Tibial nerve (tissue), 4 donors: ENCODE data around the gene GPR15LG. TPM values are rescaled to one million over a fixed set of nuclear protein-coding genes. Genes with fewer than 3 reads are reported as not detected.

Experiments
- DNase-seq, 2 donors: peaks; one replicate each; pipeline ENCODE4 v3.0.0-alpha.2; 2019; ENCODE audit warnings: low spot score in 2 of 2
- H3K27ac ChIP-seq, 4 donors: fragments of 200-600 bp; sonication (generic) in 3 of 4; one replicate each; pipeline ENCODE4 v1.5.1; 2017 to 2019; ENCODE audit warnings: mild to moderate bottlenecking in 1 of 4
- H3K27me3 ChIP-seq, 2 donors: fragments of 200-600 bp; sonication (generic) in 1 of 2; one replicate each; pipeline versions ENCODE4 v1.5.1 to v1.6.0; 2017 to 2019
- H3K36me3 ChIP-seq, 3 donors: fragments of 200-600 bp; sonication (generic); one replicate each; pipeline ENCODE4 v1.5.1; 2018 to 2019
- H3K4me1 ChIP-seq, 4 donors: fragments of 200-600 bp; sonication (generic) in 3 of 4; one replicate each; pipeline ENCODE4 v1.5.1; 2017 to 2019
- H3K4me3 ChIP-seq, 4 donors: fragments of 200-600 bp; sonication (generic) in 3 of 4; one replicate each; pipeline ENCODE4 v1.5.1; 2017 to 2019; ENCODE audit warnings: mild to moderate bottlenecking in 1 of 4, moderate library complexity in 1 of 4
- H3K9me3 ChIP-seq, 4 donors: fragments of 200-600 bp; sonication (generic) in 3 of 4; one replicate each; pipeline ENCODE4 v1.5.1; 2017 to 2019
- EP300 ChIP-seq, 2 donors: sonication (generic); formaldehyde crosslinking; IDR thresholded peaks; one replicate each; pipeline ENCODE4 v1.6.1; 2017; ENCODE audit warnings: antibody characterized with exemption in 2 of 2, mild to moderate bottlenecking in 1 of 2
- POLR2A ChIP-seq, 2 donors: fragments of 450-650 bp; IDR thresholded peaks; one replicate each; pipeline ENCODE4 v1.6.1; 2017; ENCODE audit warnings: antibody characterized with exemption in 2 of 2, mild to moderate bottlenecking in 2 of 2, moderate library complexity in 2 of 2
- WGBS, 2 donors: methylation state at CpG; one replicate each; pipeline ENCODE4 v1.1.5; 2018; 5-methylcytosine and 5-hydroxymethylcytosine counted together
- total RNA-seq, 4 donors: library from RNA; depleted of rRNA; stranded (reverse); fragments of >200 nt; gene quantifications; one replicate each; pipeline ENCODE4 v1.1.0, GENCODE V29; 2016
- TF ChIP-seq, protein P1 (sequence below), 5 experiments: fragments of 200-600 bp in 3 of 5; fragments of 450-650 bp in 2 of 5; sonication (generic) in 3 of 5; IDR thresholded peaks; one replicate each; pipeline ENCODE4 v1.5.1; 2016 to 2019; ENCODE audit warnings: antibody characterized with exemption in 5 of 5, mild to moderate bottlenecking in 3 of 5, moderate library complexity in 2 of 5

Gene GPR15LG
- total RNA-seq, 4 donors from 2014 or later = not detected

DNA sequence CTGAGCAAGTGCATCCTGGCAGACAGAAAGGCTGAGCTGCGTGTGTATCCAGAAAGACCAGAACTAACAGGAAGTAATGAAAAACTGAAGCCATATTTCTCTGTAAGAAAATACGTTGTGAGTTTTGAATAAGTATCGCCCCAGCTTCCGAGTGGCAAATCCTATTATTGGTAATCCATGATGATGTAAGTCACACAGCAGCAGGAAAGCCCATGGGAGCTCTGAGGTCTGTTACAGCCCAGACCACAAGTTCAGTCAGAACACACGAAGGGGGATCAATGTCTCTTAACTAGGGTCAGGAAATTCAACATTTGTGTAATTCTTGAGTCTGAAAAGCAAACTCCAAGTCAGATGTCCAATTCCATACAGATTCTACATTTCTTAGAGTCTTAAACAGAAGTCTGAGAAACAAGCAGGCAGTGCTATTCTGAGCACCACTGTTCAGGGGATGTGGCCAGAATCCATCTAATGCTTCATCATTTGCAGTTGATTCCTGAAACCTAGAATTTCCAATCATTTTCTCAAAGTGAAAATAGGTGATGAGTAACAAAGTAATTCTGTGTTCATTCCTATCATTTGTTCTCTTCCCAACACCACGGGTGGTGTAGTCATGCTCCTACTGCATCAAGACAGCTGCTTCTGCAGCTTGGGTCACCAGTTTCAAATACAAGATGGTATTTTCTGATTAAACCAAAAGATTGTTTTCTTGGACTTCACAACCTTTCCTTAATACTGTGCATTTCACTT lies 52.0 kb downstream of the GPR15LG start, which contains the start of gene LRIT2:
Gene LRIT2, minus strand, starts transcription at position 118 of the 747 bp plus-strand sequence. Its CDS starts 24 bp downstream, at position 94.
- no peak for DNase-seq
- TF ChIP-seq EP300 (IDR thresholded peaks at IDR 0.05) = no peak
- no peak for TF ChIP-seq POLR2A (IDR thresholded peaks at IDR 0.05)
- TF ChIP-seq, protein P1, sequence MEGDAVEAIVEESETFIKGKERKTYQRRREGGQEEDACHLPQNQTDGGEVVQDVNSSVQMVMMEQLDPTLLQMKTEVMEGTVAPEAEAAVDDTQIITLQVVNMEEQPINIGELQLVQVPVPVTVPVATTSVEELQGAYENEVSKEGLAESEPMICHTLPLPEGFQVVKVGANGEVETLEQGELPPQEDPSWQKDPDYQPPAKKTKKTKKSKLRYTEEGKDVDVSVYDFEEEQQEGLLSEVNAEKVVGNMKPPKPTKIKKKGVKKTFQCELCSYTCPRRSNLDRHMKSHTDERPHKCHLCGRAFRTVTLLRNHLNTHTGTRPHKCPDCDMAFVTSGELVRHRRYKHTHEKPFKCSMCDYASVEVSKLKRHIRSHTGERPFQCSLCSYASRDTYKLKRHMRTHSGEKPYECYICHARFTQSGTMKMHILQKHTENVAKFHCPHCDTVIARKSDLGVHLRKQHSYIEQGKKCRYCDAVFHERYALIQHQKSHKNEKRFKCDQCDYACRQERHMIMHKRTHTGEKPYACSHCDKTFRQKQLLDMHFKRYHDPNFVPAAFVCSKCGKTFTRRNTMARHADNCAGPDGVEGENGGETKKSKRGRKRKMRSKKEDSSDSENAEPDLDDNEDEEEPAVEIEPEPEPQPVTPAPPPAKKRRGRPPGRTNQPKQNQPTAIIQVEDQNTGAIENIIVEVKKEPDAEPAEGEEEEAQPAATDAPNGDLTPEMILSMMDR (IDR thresholded peaks at IDR 0.05) = no peak

DNA sequence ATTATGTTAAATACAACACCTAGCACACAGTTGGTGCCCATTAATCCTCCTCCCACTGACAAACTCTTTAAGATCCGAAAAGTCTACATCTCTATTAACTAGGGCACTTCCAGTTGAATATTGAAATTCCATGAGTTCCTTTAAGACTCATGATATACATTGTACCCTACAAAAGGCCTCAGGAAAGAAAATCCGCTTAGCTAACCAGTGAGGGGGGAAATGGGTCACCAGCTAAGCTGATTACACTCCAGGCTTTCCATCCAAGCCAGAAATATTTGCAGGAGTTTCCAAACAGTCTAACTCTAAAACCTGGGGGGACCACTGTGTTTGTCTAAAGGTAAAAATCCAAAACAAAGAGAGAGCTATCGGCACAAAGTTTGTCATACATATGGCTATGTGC lies 53.0 kb downstream of the GPR15LG start:
- Histone ChIP-seq H3K9me3 (no peaks in the 10 kb centered on the region), H3K4me1 (no peaks in the 10 kb centered on the region), H3K27me3 (no peaks in the 10 kb centered on the region), H3K27ac (no peak overlapping the region), H3K4me3 (no peak overlapping the region), H3K36me3 (no peaks in the 10 kb centered on the region)
- 74 to 80% methylated on average over 3 of the region's 3 CpGs for WGBS, 2 donors
- DNase-seq = no peak
- TF ChIP-seq POLR2A (IDR thresholded peaks at IDR 0.05) = no peak
- no peak for TF ChIP-seq EP300 (IDR thresholded peaks at IDR 0.05)
- TF ChIP-seq, protein P1 (IDR thresholded peaks at IDR 0.05) = no peak

More for the DNA sequence above, 52.0 kb downstream of the GPR15LG start, which contains the start of gene LRIT2:
- no peaks in the 10 kb centered on the region for H3K4me1 ChIP-seq
- no peak within 1 kb of the TSS for H3K27ac ChIP-seq
- no peaks in the 10 kb centered on the region for H3K36me3 ChIP-seq
- no peaks in the 10 kb centered on the region for H3K27me3 ChIP-seq
- H3K9me3 ChIP-seq = no peaks in the 10 kb centered on the region
- 61 to 65% methylated on average over 6 of the region's 6 CpGs for WGBS, 2 donors
- H3K4me3 ChIP-seq = no peak within 1 kb of the TSS

DNA sequence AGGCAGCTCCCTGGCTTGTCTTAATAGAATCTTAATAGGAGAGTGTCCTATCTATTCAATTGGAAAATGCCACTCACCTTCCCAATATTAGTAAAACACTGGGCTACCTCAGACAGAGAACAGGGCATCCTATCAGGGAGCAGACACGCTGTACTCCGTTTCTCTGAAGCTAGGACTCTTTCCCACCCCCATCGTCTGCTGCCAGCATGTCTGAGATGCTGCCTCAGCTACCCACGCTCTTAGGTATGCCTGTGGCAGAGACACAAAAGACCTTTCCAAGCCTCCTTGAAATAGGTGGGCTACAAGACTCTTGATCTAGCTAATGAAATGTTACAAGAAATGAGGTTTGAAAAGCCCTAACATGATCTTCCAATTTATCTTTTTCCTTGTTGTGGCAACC lies 54.2 kb downstream of the GPR15LG start:
- TF ChIP-seq, protein P1 (IDR thresholded peaks at IDR 0.05) = no peak
- WGBS, 2 donors = 63 to 68% methylated on average over 4 of the region's 4 CpGs

DNA sequence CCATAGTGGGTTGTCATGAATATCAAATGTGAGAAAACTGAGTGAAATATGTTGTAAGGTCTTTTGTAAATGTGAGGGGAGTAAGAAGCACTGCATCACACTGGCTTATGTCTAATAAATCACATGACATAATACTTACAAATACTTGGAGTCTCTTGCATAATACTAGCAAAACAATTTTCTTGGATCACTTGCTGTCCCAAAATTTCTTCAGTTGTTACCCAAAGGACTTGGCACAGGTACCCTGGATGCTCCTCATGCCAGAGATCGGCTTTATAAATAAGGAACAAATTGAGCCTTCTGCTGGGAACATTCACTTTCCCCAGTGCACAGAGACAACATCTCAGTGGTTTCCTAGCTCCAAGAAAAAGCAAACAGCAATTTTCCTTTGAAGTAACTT lies 56.8 kb downstream of the GPR15LG start:
- WGBS, 2 donors = 50 to 64% methylated on average over 1 of the region's 1 CpG
- TF ChIP-seq, protein P1 (IDR thresholded peaks at IDR 0.05) = no peak
- Histone ChIP-seq H3K27me3 (peaks cover 0 to 3% of the 10 kb centered on the region in 2 donors), H3K36me3 (no peaks in the 10 kb centered on the region), H3K9me3 (no peaks in the 10 kb centered on the region), H3K27ac (no peak overlapping the region), H3K4me1 (no peaks in the 10 kb centered on the region), H3K4me3 (no peak overlapping the region)
- no peak for DNase-seq

More for the DNA sequence above, 54.2 kb downstream of the GPR15LG start:
- no peak overlapping the region for H3K4me3 ChIP-seq
- no peaks in the 10 kb centered on the region for H3K27me3 ChIP-seq
- no peaks in the 10 kb centered on the region for H3K36me3 ChIP-seq
- H3K4me1 ChIP-seq = no peaks in the 10 kb centered on the region
- no peak overlapping the region for H3K27ac ChIP-seq
- no peaks in the 10 kb centered on the region for H3K9me3 ChIP-seq
- DNase-seq = no peak

DNA sequence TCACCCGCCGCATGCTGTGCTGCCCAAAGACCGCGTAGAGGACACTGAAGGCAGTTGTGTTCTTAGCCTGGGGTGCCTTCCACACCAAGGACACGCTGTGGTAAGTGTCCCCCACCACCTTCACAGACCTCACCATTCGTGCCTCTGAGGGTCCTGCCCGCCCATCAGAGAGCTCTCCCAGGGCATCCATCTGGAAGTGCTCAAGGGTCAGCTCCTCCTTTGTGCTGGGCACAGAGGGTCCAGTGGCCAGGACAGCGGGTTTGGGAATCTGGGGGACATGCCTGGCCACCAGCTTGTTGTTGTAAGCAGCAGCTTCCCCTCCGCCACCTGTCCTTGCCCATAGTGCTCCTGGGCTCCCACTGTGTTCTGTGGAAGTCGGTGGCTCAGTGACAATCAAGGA lies 58.8 kb downstream of the GPR15LG start:
- 84 to 89% methylated on average over 10 of the region's 10 CpGs for WGBS, 2 donors
- Histone ChIP-seq H3K9me3 (no peaks in the 10 kb centered on the region), H3K27me3 (peaks cover 0 to 8% of the 10 kb centered on the region in 2 donors), H3K36me3 (no peaks in the 10 kb centered on the region), H3K27ac (no peak overlapping the region), H3K4me1 (no peaks in the 10 kb centered on the region), H3K4me3 (no peak overlapping the region)
- DNase-seq = no peak
- TF ChIP-seq, protein P1 (IDR thresholded peaks at IDR 0.05) = no peak
- TF ChIP-seq POLR2A (IDR thresholded peaks at IDR 0.05) (no peak), EP300 (IDR thresholded peaks at IDR 0.05) (no peak)
